C4-2B (cell line): ENCODE data around the gene GGA1.

Experiments
- ZFX ChIP-seq: fragments of 450-650 bp; IDR thresholded peaks from 2 replicates; pipeline ENCODE4 v1.6.1; 2017
- TF ChIP-seq, protein P1 (sequence below): fragments of 450-650 bp; conservative IDR thresholded peaks from 2 replicates; pipeline ENCODE4 v1.5.1; 2017; ENCODE audit warnings: mild to moderate bottlenecking

DNA sequence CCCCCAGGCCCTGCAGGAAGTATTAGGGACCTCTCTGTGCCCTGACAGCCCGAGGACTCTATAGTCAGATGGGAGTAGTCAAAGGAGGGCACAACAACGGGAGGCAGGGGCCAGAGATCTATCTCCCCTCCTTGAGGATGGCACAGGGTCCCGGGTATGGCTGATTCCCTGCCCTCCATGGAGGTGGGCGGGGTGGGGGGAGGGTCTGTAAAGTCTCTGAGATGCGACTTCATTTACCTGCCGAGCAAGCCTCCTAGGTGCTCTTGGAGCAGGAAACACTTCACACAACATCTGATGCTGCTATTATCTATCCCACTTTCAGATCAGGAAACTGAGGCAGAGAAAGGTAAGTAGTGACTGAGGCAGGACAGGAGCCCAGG, 49.1 kb upstream of the GGA1 start:
- TF ChIP-seq, protein P1, sequence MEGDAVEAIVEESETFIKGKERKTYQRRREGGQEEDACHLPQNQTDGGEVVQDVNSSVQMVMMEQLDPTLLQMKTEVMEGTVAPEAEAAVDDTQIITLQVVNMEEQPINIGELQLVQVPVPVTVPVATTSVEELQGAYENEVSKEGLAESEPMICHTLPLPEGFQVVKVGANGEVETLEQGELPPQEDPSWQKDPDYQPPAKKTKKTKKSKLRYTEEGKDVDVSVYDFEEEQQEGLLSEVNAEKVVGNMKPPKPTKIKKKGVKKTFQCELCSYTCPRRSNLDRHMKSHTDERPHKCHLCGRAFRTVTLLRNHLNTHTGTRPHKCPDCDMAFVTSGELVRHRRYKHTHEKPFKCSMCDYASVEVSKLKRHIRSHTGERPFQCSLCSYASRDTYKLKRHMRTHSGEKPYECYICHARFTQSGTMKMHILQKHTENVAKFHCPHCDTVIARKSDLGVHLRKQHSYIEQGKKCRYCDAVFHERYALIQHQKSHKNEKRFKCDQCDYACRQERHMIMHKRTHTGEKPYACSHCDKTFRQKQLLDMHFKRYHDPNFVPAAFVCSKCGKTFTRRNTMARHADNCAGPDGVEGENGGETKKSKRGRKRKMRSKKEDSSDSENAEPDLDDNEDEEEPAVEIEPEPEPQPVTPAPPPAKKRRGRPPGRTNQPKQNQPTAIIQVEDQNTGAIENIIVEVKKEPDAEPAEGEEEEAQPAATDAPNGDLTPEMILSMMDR = no peak
- no peak for TF ChIP-seq ZFX
